ENCODE measurements around the gene CFAP45.

The CFAP45 gene

DNA sequence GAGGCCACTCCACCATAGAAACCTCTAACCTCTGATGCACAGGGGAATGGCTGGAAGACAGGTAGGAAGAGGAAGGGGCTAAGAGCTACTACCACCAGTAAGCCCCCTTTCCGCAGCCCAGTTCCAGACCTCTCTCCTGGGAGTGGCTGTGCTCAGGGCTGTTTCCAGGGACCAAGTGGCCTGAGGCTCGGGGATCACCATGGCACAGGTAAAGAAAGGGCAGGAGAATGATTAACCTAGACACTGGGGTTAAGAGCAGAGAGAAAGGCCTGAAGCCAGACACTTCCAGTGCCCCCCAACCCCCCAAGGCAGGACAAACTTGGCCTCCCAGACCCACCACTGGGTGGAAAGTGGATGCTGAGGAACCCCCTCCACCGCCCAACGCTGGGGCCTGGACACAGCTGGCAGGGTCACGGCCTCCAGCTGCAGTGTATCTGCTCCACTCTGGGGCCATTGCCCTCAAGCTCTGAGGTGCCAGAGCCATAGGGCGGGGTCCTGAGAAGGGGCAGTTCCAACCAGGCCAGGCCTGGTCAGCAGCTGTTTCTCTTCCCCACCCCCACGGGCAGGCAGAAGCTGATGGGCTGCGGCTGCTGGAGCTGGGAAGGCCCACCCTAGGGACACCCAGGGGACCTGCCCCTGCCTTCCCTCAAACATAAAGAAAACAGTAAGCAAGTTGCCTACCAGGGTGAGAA, 22.7 kb upstream of the CFAP45 start:
- Histone ChIP-seq H3K4me1 (ENCODE audit: control insufficient read depth, insufficient read depth, low read length) (peaks cover 14% of the 10 kb centered on the region), H3K4me3 (ENCODE audit: low read length) (no peak overlapping the region), H3K27ac (ENCODE audit: low read length) (no peak overlapping the region), H3K27me3 (ENCODE audit: control insufficient read depth, insufficient read depth, low read length) (no peaks in the 10 kb centered on the region), H3K36me3 (ENCODE audit: control insufficient read depth, insufficient read depth, low read length) (no peaks in the 10 kb centered on the region), H3K9me3 (ENCODE audit: control insufficient read depth, insufficient read depth, low read length) (no peaks in the 10 kb centered on the region)
- no CpG with 5 or more reads among the region's 8 CpGs for WGBS (ENCODE audit: insufficient coverage, insufficient read length)
- no peak for DNase-seq (ENCODE audit: low read depth, low spot score)

DNA sequence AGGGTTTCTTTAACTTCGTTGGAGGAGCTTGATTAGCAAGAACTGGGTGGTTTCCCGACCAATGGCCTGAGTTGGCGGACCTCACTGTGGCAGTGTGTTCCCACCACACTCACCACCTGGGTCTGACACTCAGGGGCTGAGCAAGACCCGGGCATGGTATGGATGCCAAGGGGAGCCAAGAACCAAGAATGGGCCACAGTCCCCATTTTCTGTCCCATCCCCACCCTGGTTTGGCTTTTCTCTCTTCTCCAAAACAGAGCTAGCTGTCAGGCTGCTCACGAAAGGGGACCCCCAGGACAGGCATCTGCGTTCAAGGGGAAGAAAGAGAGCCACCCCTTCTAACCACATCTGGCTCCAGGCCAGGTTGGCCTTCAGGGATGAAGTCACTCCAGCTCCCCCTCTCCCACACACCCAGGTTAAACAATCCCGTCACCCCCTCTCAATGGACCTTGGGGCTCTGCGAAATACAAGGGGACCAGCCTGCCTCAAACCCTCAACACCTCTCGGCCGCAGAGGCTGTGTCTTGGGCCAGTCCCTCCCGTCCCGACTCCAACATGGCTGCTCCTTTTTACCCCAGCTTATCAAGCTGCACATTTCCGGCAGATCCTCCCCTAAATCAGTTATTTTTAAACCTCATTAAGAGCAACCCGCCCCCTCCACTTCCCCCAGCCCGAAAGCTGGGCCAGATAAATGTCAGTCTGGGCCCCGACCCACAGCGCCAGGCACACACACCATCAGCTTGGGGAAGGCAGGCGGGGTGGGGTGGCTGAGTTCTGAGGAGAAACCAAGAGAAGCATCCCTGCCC, 21.9 kb upstream of the CFAP45 start:
- DNase-seq (ENCODE audit: low read depth, low spot score) = no peak
- H3K9me3 ChIP-seq (ENCODE audit: control insufficient read depth, insufficient read depth, low read length) = no peaks in the 10 kb centered on the region
- no peaks in the 10 kb centered on the region for H3K36me3 ChIP-seq (ENCODE audit: control insufficient read depth, insufficient read depth, low read length)
- no peak overlapping the region for H3K27ac ChIP-seq (ENCODE audit: low read length)
- no peaks in the 10 kb centered on the region for H3K27me3 ChIP-seq (ENCODE audit: control insufficient read depth, insufficient read depth, low read length)
- no CpG with 5 or more reads among the region's 18 CpGs for WGBS (ENCODE audit: insufficient coverage, insufficient read length)
- H3K4me3 ChIP-seq (ENCODE audit: low read length) = no peak overlapping the region
- peaks cover 14% of the 10 kb centered on the region for H3K4me1 ChIP-seq (ENCODE audit: control insufficient read depth, insufficient read depth, low read length)

DNA sequence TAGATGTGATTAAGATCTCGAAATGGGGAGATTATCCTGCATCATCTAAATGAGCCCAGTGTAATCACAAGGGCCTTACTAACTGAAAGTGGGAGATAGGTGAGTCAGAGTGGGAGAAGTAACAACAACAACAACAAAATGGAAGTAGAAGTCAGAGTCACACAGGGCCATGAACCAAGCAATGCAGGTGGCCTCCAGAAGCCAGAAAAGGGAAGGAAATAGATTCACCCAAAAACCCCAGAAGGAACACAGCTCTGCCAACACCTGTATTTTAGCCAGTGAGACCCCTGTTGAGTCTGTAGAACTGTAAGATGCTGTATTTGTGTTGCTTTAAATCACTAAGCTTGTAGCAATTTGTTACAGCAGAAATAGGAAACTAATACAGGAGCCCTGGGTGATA, 21.3 kb upstream of the CFAP45 start:
- Histone ChIP-seq H3K4me1 (ENCODE audit: control insufficient read depth, insufficient read depth, low read length) (peaks cover 17% of the 10 kb centered on the region), H3K36me3 (ENCODE audit: control insufficient read depth, insufficient read depth, low read length) (no peaks in the 10 kb centered on the region), H3K27me3 (ENCODE audit: control insufficient read depth, insufficient read depth, low read length) (no peaks in the 10 kb centered on the region), H3K9me3 (ENCODE audit: control insufficient read depth, insufficient read depth, low read length) (no peaks in the 10 kb centered on the region), H3K27ac (ENCODE audit: low read length) (no peak overlapping the region), H3K4me3 (ENCODE audit: low read length) (no peak overlapping the region)
- no peak for DNase-seq (ENCODE audit: low read depth, low spot score)
- WGBS (ENCODE audit: insufficient coverage, insufficient read length) = no CpG with 5 or more reads among the region's 1 CpG

DNA sequence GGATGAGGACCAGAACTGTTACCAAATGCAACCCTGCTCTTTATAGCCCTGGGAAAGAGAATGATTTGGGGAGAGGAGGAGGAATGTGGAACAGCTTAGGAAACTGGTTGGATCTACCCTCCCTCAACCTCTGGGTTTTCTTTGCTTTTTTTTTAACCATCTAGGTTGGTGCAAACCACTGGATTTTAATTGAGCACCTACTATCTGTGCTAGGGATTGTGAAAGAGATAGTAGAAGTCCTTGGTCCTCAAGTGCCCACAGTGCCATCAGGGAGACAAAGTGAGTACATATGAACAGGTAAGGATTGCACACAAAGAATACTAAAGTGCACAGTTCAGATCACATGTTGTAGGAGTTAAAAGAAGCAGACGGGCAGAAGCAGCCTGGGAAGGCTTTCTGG, 20.7 kb upstream of the CFAP45 start:
- WGBS (ENCODE audit: insufficient coverage, insufficient read length) = no CpG with 5 or more reads among the region's 1 CpG
- no peaks in the 10 kb centered on the region for H3K9me3 ChIP-seq (ENCODE audit: control insufficient read depth, insufficient read depth, low read length)

DNA sequence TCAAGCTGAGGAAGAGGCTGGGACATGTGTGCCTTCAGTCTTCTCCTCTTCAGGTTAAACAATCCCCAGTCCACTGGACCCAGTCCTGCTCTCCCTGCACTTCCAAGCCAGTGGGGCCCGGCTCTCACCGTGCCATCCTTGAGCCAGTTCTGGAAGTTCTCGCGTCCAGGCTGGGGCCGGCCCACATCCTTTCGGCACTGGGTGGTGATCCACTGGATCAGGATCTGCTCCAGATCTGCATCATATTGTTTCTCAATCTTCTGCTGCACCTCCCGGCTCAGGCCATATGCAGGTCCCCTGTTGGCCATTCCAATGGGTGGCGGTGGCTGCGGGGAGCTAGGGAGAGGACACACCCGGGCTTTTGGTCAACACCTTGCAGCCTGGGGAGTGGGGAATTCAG, 20.2 kb upstream of the CFAP45 start:
- no peaks in the 10 kb centered on the region for H3K27me3 ChIP-seq (ENCODE audit: control insufficient read depth, insufficient read depth, low read length)
- no CpG with 5 or more reads among the region's 10 CpGs for WGBS (ENCODE audit: insufficient coverage, insufficient read length)
- H3K36me3 ChIP-seq (ENCODE audit: control insufficient read depth, insufficient read depth, low read length) = no peaks in the 10 kb centered on the region
- peaks cover 17% of the 10 kb centered on the region for H3K4me1 ChIP-seq (ENCODE audit: control insufficient read depth, insufficient read depth, low read length)
- no peaks in the 10 kb centered on the region for H3K9me3 ChIP-seq (ENCODE audit: control insufficient read depth, insufficient read depth, low read length)
- no peak overlapping the region for H3K27ac ChIP-seq (ENCODE audit: low read length)
- H3K4me3 ChIP-seq (ENCODE audit: low read length) = no peak overlapping the region
- DNase-seq (ENCODE audit: low read depth, low spot score) = no peak

More for the DNA sequence above, 20.7 kb upstream of the CFAP45 start:
- no peaks in the 10 kb centered on the region for H3K36me3 ChIP-seq (ENCODE audit: control insufficient read depth, insufficient read depth, low read length)
- DNase-seq (ENCODE audit: low read depth, low spot score) = no peak
- no peaks in the 10 kb centered on the region for H3K27me3 ChIP-seq (ENCODE audit: control insufficient read depth, insufficient read depth, low read length)
- H3K27ac ChIP-seq (ENCODE audit: low read length) = no peak overlapping the region
- no peak overlapping the region for H3K4me3 ChIP-seq (ENCODE audit: low read length)
- peaks cover 17% of the 10 kb centered on the region for H3K4me1 ChIP-seq (ENCODE audit: control insufficient read depth, insufficient read depth, low read length)

DNA sequence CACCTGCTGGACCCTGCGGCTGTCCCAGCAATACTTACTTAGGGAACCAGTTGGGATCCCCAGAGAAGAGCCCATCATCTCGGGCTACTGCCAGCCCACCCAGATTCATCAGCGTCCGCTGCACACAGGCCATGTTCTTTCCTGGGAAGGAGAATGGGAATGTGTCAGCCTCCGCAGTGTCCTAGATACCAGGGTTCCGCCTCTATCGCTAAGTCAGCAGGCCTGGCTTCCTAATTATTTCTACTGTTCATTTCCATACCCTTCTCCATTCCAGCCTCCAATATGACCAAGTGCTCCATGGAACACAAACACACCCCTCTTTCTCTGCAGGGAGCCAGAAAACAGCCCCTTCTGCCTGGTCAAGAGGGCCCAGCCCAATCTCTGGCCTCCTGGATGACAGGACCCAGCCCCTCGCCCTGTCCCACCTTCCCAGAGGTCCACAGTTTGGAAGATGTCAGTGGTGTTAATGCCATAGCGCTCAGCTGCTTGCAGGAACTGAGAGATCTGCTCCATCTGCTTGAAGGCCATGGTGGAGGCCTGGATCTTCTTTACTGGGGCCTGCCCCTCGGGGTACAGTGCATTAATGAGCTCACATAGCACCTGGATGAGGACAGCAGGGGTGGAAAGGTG, 19.4 kb upstream of the CFAP45 start:
- no peaks in the 10 kb centered on the region for H3K9me3 ChIP-seq (ENCODE audit: control insufficient read depth, insufficient read depth, low read length)
- no peak for DNase-seq (ENCODE audit: low read depth, low spot score)
- H3K27ac ChIP-seq (ENCODE audit: low read length) = no peak overlapping the region
- no peaks in the 10 kb centered on the region for H3K27me3 ChIP-seq (ENCODE audit: control insufficient read depth, insufficient read depth, low read length)
- H3K4me3 ChIP-seq (ENCODE audit: low read length) = no peak overlapping the region
- WGBS (ENCODE audit: insufficient coverage, insufficient read length) = no CpG with 5 or more reads among the region's 10 CpGs
- peaks cover 19% of the 10 kb centered on the region for H3K4me1 ChIP-seq (ENCODE audit: control insufficient read depth, insufficient read depth, low read length)
- no peaks in the 10 kb centered on the region for H3K36me3 ChIP-seq (ENCODE audit: control insufficient read depth, insufficient read depth, low read length)

DNA sequence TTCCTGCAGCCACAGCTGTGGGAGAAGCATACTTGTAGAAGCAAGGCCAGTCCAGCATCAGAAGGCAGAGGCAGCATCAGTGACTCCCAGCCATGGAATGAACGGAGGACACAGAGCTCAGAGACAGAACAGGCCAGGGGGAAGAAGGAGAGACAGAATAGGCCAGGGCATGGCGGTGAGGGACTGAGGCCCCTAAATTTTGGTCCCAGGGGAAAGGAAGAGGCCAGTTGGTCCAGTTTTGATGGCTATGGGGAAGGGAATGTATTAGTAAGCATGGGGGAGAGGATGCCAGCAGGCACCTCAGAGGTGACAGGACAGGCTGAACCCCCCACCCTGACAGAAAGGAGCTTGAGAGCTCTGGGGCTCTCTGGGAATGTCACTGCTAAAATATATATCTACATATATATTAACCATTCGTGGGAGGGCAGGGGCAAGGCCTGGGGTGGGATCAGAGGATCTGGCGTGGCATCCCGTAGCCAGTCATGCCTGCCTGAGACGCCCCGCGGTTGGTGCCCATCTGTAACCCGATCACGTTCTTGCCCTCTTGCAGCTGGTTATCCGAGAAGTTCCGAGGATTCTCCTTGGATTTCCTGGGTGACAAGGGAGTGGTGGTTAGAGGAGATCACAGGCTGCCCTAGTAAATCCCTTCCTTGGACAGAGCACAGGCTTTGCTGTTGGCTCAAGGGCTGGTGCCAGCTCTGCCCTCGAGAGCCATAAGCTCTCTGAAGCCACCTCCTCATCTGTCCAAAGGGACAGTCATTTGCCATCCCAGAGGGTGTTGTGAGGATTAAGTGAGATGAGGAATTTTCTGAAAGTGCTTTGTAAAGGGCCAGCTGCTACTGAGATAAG, 18.6 kb upstream of the CFAP45 start:
- Histone ChIP-seq H3K27ac (ENCODE audit: low read length) (no peak overlapping the region), H3K27me3 (ENCODE audit: control insufficient read depth, insufficient read depth, low read length) (no peaks in the 10 kb centered on the region), H3K9me3 (ENCODE audit: control insufficient read depth, insufficient read depth, low read length) (no peaks in the 10 kb centered on the region), H3K4me1 (ENCODE audit: control insufficient read depth, insufficient read depth, low read length) (peaks cover 21% of the 10 kb centered on the region), H3K36me3 (ENCODE audit: control insufficient read depth, insufficient read depth, low read length) (no peaks in the 10 kb centered on the region), H3K4me3 (ENCODE audit: low read length) (no peak overlapping the region)
- no CpG with 5 or more reads among the region's 13 CpGs for WGBS (ENCODE audit: insufficient coverage, insufficient read length)
- no peak for DNase-seq (ENCODE audit: low read depth, low spot score)

DNA sequence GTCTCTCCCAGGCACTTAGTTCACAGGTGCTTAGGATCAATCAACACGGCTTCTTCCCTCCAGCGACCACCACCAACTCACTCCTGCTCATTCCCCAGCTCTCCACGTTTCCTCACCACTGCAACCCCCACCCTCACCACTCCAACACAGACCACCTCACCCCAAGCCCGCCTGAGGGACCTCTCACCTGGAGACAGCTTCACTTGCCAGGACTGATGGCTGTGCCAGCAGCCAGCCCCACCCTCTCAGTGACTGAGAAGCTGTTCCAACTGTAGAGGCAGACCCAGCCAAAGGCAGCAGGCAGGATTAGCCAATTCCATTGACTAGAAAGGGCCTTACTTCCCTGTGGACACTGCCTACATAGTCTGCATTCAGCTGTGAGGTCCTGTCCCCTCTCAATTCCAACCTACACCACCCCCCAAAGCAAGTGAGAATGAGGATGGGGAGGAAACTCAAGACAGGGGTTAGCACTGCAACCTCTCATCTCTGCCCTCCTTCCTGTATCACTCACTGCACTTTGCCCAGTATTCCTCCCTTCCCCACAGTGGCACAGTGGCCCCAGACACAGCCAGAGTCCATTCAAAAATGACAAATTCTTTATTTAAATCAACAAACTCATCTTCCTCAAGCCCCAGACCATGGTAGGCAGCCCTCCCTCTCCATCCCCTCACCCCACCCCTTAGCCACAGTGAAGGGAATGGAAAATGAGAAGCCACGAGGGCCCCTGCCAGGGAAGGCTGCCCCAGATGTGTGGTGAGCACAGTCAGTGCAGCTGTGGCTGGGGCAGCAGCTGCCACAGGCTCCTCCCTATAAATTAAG, 17.8 kb upstream of the CFAP45 start:
- H3K36me3 ChIP-seq (ENCODE audit: control insufficient read depth, insufficient read depth, low read length) = no peaks in the 10 kb centered on the region
- no peak for DNase-seq (ENCODE audit: low read depth, low spot score)
- no peaks in the 10 kb centered on the region for H3K9me3 ChIP-seq (ENCODE audit: control insufficient read depth, insufficient read depth, low read length)
- no CpG with 5 or more reads among the region's 5 CpGs for WGBS (ENCODE audit: insufficient coverage, insufficient read length)
- H3K4me1 ChIP-seq (ENCODE audit: control insufficient read depth, insufficient read depth, low read length) = peaks cover 14% of the 10 kb centered on the region
- H3K27me3 ChIP-seq (ENCODE audit: control insufficient read depth, insufficient read depth, low read length) = no peaks in the 10 kb centered on the region
- H3K27ac ChIP-seq (ENCODE audit: low read length) = no peak overlapping the region
- no peak overlapping the region for H3K4me3 ChIP-seq (ENCODE audit: low read length)

DNA sequence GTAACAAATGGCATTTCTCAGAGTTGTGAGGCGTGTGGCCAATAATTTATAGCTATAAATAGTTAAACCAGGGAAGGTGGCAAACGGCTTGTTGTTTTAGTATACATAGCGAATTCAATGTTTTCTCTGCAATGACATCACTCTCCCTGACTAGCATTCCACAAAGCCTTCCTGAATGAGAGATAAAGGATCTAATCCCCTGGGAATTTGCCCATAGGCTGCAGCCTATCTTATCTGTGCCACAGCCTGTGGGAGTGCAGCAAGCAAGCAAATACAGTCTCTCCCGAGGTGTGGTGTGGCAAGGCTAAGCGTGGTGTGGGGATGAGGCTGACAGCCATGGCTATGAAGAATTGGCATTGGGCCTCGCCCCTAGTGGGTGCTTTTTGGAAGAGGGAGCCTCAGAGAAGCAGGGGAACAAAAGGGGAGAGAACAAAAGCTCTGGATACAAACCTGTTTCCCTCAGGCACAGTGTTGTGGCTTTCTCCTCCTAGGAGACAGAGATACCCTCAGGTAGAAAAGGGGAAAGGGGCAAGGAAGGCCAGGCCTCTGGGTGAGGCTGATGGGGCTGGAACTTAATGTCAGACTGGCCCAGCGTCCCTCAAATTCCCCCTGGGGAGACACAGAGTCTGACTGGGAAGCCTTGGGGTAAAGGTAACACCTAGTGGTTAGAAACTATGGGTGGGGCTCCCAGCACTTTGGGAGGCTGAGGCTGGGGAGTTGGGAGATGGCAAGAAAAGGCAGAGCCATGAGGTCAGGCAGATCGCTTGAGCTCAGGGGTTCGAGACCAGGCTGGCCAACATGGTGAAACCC, 16.5 kb upstream of the CFAP45 start:
- H3K27ac ChIP-seq (ENCODE audit: low read length) = no peak overlapping the region
- peaks cover 13% of the 10 kb centered on the region for H3K4me1 ChIP-seq (ENCODE audit: control insufficient read depth, insufficient read depth, low read length)
- H3K27me3 ChIP-seq (ENCODE audit: control insufficient read depth, insufficient read depth, low read length) = no peaks in the 10 kb centered on the region
- no CpG with 5 or more reads among the region's 9 CpGs for WGBS (ENCODE audit: insufficient coverage, insufficient read length)
- no peaks in the 10 kb centered on the region for H3K9me3 ChIP-seq (ENCODE audit: control insufficient read depth, insufficient read depth, low read length)
- H3K36me3 ChIP-seq (ENCODE audit: control insufficient read depth, insufficient read depth, low read length) = no peaks in the 10 kb centered on the region
- no peak for DNase-seq (ENCODE audit: low read depth, low spot score)
- no peak overlapping the region for H3K4me3 ChIP-seq (ENCODE audit: low read length)
